Neuronal stem cell (in vitro differentiated cells): ENCODE measurements around the gene MTUS2.

Experiments
- DNase-seq: peaks from one replicate; pipeline ENCODE4 v3.0.0-alpha.2; 2013; ENCODE audit warnings: low spot score
- H2AFZ ChIP-seq: one replicate; pipeline ENCODE4 v1.6.1; 2013; ENCODE audit warnings: mild to moderate bottlenecking, low read length, inconsistent platforms
- H2AK5ac ChIP-seq: 2 replicates; pipeline ENCODE4 v1.6.1; 2013; ENCODE audit warnings: low read depth, mild to moderate bottlenecking, inconsistent platforms, low read length, moderate library complexity, mixed read lengths
- H2BK120ac ChIP-seq: 2 replicates; pipeline ENCODE4 v1.6.1; 2013; ENCODE audit warnings: low read depth, mild to moderate bottlenecking, inconsistent platforms, low read length, moderate library complexity, mixed read lengths
- H2BK12ac ChIP-seq: one replicate; pipeline ENCODE4 v1.6.1; 2013; ENCODE audit warnings: low read length, inconsistent platforms
- H2BK15ac ChIP-seq: 2 replicates; pipeline ENCODE4 v1.6.1; 2013; ENCODE audit warnings: mild to moderate bottlenecking, low read length, inconsistent platforms, mixed read lengths
- H2BK5ac ChIP-seq: one replicate; pipeline ENCODE4 v1.6.1; 2013; ENCODE audit warnings: inconsistent platforms, mild to moderate bottlenecking, low read length, moderate library complexity
- H3K14ac ChIP-seq: one replicate; pipeline ENCODE4 v1.6.1; 2013; ENCODE audit warnings: low read length, inconsistent platforms
- H3K18ac ChIP-seq: 2 replicates; pipeline ENCODE4 v1.6.1; 2013; ENCODE audit warnings: low read length, inconsistent platforms
- H3K23ac ChIP-seq: 2 replicates; pipeline ENCODE4 v1.6.1; 2013; ENCODE audit warnings: low read depth, mild to moderate bottlenecking, mixed read lengths, low read length, inconsistent platforms; ENCODE audit not compliant: poor library complexity
- H3K27ac ChIP-seq: replicated peaks from 3 replicates; pipeline ENCODE4 v1.5.1; 2013; ENCODE audit warnings: low read length, inconsistent platforms
- H3K27me3 ChIP-seq, 3 experiments: 2 replicates each; pipeline ENCODE4 v1.6.1; 2013; ENCODE audit warnings: low read length in 3 of 3, mild to moderate bottlenecking in 2 of 3, inconsistent platforms in 1 of 3, low read depth in 1 of 3, mixed read lengths in 1 of 3, moderate library complexity in 1 of 3; ENCODE audit not compliant: control insufficient read depth in 3 of 3, insufficient read depth in 3 of 3
- H3K36me3 ChIP-seq, 2 donors: replicated peaks in 1 of 2; 2 replicates each; pipeline ENCODE4 v1.6.1; 2013; ENCODE audit warnings: low read length in 2 of 2; ENCODE audit not compliant: control insufficient read depth in 2 of 2, insufficient read depth in 2 of 2
- H3K4ac ChIP-seq: 2 replicates; pipeline ENCODE4 v1.6.1; 2013; ENCODE audit warnings: inconsistent platforms, mild to moderate bottlenecking, low read length, moderate library complexity
- H3K4me1 ChIP-seq, 2 donors: 1 replicate in 1 of 2; 2 replicates in 1 of 2; pipeline ENCODE4 v1.6.1; 2013; ENCODE audit warnings: low read length in 2 of 2, low read depth in 1 of 2; ENCODE audit not compliant: control insufficient read depth in 2 of 2, insufficient read depth in 1 of 2
- H3K4me2 ChIP-seq: one replicate; pipeline ENCODE4 v1.6.1; 2013; ENCODE audit warnings: mild to moderate bottlenecking, low read length, inconsistent platforms; ENCODE audit not compliant: insufficient read depth, poor library complexity, severe bottlenecking
- H3K4me3 ChIP-seq, 2 donors: 2 replicates each; pipeline ENCODE4 v1.5.1; 2013; ENCODE audit warnings: low read length in 2 of 2, mild to moderate bottlenecking in 2 of 2, inconsistent platforms in 1 of 2, moderate library complexity in 1 of 2
- H3K79me1 ChIP-seq: one replicate; pipeline ENCODE4 v1.6.1; 2013; ENCODE audit warnings: low read depth, mild to moderate bottlenecking, inconsistent platforms, low read length, moderate library complexity
- H3K9ac ChIP-seq: one replicate; pipeline ENCODE4 v1.6.1; 2013; ENCODE audit warnings: mild to moderate bottlenecking, low read depth, low read length, inconsistent platforms; ENCODE audit not compliant: poor library complexity
- H3K9me3 ChIP-seq, 2 donors: replicated peaks in 1 of 2; 2 replicates each; pipeline versions ENCODE3 to v1.6.1; 2013; ENCODE audit warnings: low read length in 2 of 2, mild to moderate bottlenecking in 2 of 2, inconsistent platforms in 1 of 2, low read depth in 1 of 2, mixed read lengths in 1 of 2, moderate library complexity in 1 of 2; ENCODE audit not compliant: control insufficient read depth in 2 of 2, insufficient read depth in 1 of 2
- H4K8ac ChIP-seq: one replicate; pipeline ENCODE4 v1.6.1; 2013; ENCODE audit warnings: low read depth, mild to moderate bottlenecking, inconsistent platforms, low read length, moderate library complexity
- H4K91ac ChIP-seq: one replicate; pipeline ENCODE4 v1.6.1; 2013; ENCODE audit warnings: low read length, low read depth, mild to moderate bottlenecking, inconsistent platforms; ENCODE audit not compliant: poor library complexity
- WGBS, 2 donors: extraction: QIAGEN DNeasy Blood & Tissue Kit; methylation state at CpG; one replicate each; pipeline ENCODE4 v1.1.7; 2013; ENCODE audit warnings: missing lambda C conversion rate in 2 of 2, mixed read lengths in 1 of 2; ENCODE audit not compliant: insufficient read length in 2 of 2, insufficient replicate concordance in 1 of 2; ENCODE audit errors: extremely low coverage in 2 of 2; 5-methylcytosine and 5-hydroxymethylcytosine counted together

Gene MTUS2

GRCh38 chr13:29482504-29482903, 662.4 kb downstream of the MTUS2 start:
- Histone ChIP-seq H3K27me3 (peaks cover 0 to 12% (median 0%) of the 10 kb centered on the region in 3 experiments), H3K79me1 (no peaks in the 10 kb centered on the region), H3K9me3 (no peaks in the 10 kb centered on the region), H2AK5ac (no peak overlapping the region), H2BK15ac (no peak overlapping the region), H3K4me3 (no peak overlapping the region), H3K23ac (no peak overlapping the region), H3K9ac (no peak overlapping the region), H2BK120ac (no peak overlapping the region), H3K4me1 (peaks cover 13 to 14% of the 10 kb centered on the region in 2 donors), H2BK12ac (no peak overlapping the region), H3K18ac (no peak overlapping the region), H3K14ac (no peak overlapping the region), H2AFZ (no peak overlapping the region), H3K36me3 (no peaks in the 10 kb centered on the region), H2BK5ac (no peak overlapping the region), H3K4me2 (no peak overlapping the region), H4K91ac (no peak overlapping the region), H3K4ac (no peak overlapping the region), H4K8ac (no peak overlapping the region), H3K27ac (no peak overlapping the region)
- no CpG with 5 or more reads among the region's 4 CpGs for WGBS, 2 donors
- no peak for DNase-seq

- H4K91ac ChIP-seq, result no peak overlapping the region
- H3K9ac ChIP-seq, result no peak overlapping the region
- peak overlapping the region; percentile 51 for H2BK15ac ChIP-seq
- no peak overlapping the region for H3K27ac ChIP-seq
- H3K79me1 ChIP-seq, result no peaks in the 10 kb centered on the region
- peaks cover 14 to 18% of the 10 kb centered on the region in 2 donors for H3K4me1 ChIP-seq
- H2AFZ ChIP-seq, result no peak overlapping the region
- no peaks in the 10 kb centered on the region for H3K9me3 ChIP-seq
- no peak for DNase-seq
- H2AK5ac ChIP-seq, result no peak overlapping the region
- H2BK12ac ChIP-seq, result peak overlapping the region; percentile 17
- H3K27me3 ChIP-seq, result peaks cover 0 to 8% (median 0%) of the 10 kb centered on the region in 3 experiments
- H3K4me3 ChIP-seq, result no peak overlapping the region
- H3K4me2 ChIP-seq, result no peak overlapping the region
- peak overlapping the region; percentile 62 for H3K18ac ChIP-seq
- WGBS, 2 donors, result no CpG with 5 or more reads among the region's 15 CpGs
- H2BK5ac ChIP-seq, result no peak overlapping the region
- no peaks in the 10 kb centered on the region for H3K36me3 ChIP-seq
- H3K14ac ChIP-seq, result no peak overlapping the region
- H3K23ac ChIP-seq, result no peak overlapping the region
- H3K4ac ChIP-seq, result no peak overlapping the region
- no peak overlapping the region for H2BK120ac ChIP-seq
- H4K8ac ChIP-seq, result no peak overlapping the region
Measured at GRCh38 chr13:29483211-29483610, 663.1 kb downstream of the MTUS2 start.

- Histone ChIP-seq H3K27me3 (peaks cover 0 to 8% (median 0%) of the 10 kb centered on the region in 3 experiments), H3K9me3 (no peaks in the 10 kb centered on the region), H2BK120ac (no peak overlapping the region), H2BK12ac (no peak overlapping the region), H2BK5ac (no peak overlapping the region), H2AK5ac (no peak overlapping the region), H3K4me3 (no peak overlapping the region), H3K9ac (no peak overlapping the region), H3K4me2 (no peak overlapping the region), H3K79me1 (no peaks in the 10 kb centered on the region), H3K23ac (no peak overlapping the region), H2AFZ (no peak overlapping the region), H4K8ac (no peak overlapping the region), H4K91ac (no peak overlapping the region), H3K27ac (no peak overlapping the region), H3K18ac (no peak overlapping the region), H3K14ac (no peak overlapping the region), H3K36me3 (no peaks in the 10 kb centered on the region), H2BK15ac (peak overlapping the region; percentile 51), H3K4me1 (peaks cover 14 to 18% of the 10 kb centered on the region in 2 donors), H3K4ac (no peak overlapping the region)
- no CpG with 5 or more reads among the region's 4 CpGs for WGBS, 2 donors
- no peak for DNase-seq
Measured at GRCh38 chr13:29483623-29484022, 663.5 kb downstream of the MTUS2 start.

GRCh38 chr13:29484236-29484635, 664.1 kb downstream of the MTUS2 start:
- no peak overlapping the region for H3K23ac ChIP-seq
- DNase-seq, result no peak
- no peaks in the 10 kb centered on the region for H3K9me3 ChIP-seq
- peak overlapping the region; percentile 1 for H2AFZ ChIP-seq
- H3K4me3 ChIP-seq, result no peak overlapping the region
- H4K8ac ChIP-seq, result no peak overlapping the region
- H3K79me1 ChIP-seq, result no peaks in the 10 kb centered on the region
- H2BK120ac ChIP-seq, result no peak overlapping the region
- H2BK15ac ChIP-seq, result no peak overlapping the region
- peaks cover 0 to 3% (median 0%) of the 10 kb centered on the region in 3 experiments for H3K27me3 ChIP-seq
- H4K91ac ChIP-seq, result no peak overlapping the region
- no peak overlapping the region for H3K4me2 ChIP-seq
- no peaks in the 10 kb centered on the region for H3K36me3 ChIP-seq
- H2AK5ac ChIP-seq, result no peak overlapping the region
- H3K4ac ChIP-seq, result no peak overlapping the region
- no peak overlapping the region for H2BK5ac ChIP-seq
- no CpG with 5 or more reads among the region's 7 CpGs for WGBS, 2 donors
- H3K9ac ChIP-seq, result no peak overlapping the region
- no peak overlapping the region for H2BK12ac ChIP-seq
- no peak overlapping the region for H3K14ac ChIP-seq
- peak overlapping the region; percentile 9 for H3K18ac ChIP-seq
- H3K27ac ChIP-seq, result no peak overlapping the region
- H3K4me1 ChIP-seq, result peaks cover 14 to 18% of the 10 kb centered on the region in 2 donors
